GM23248 (cell line): Measurements from ENCODE around the gene MOAP1. TPM values are rescaled to one million over a fixed set of nuclear protein-coding genes. Genes with fewer than 3 reads are reported as not detected.
"Not testable (repeated sequence)": the region's sequence is repeated elsewhere in the genome, so short reads cannot be mapped to it uniquely, and the experiment has no call there.

Source experiments
- DNase-seq: peaks from one replicate; pipeline ENCODE4 v3.0.0-alpha.2; 2015
- H2AFZ ChIP-seq: fragments of 200-600 bp; sonication (generic); 2 replicates; pipeline ENCODE4 v1.6.1; 2016; ENCODE audit warnings: antibody characterized with exemption
- H3F3A ChIP-seq: fragments of 200-600 bp; sonication (generic); 2 replicates; pipeline ENCODE4 v1.6.1; 2016; ENCODE audit warnings: mild to moderate bottlenecking, antibody characterized with exemption, mixed run types; ENCODE audit not compliant: insufficient read depth
- H3K27ac ChIP-seq: fragments of 200-600 bp; sonication (generic); 2 replicates; pipeline ENCODE4 v1.5.1; 2016; ENCODE audit warnings: mild to moderate bottlenecking
- H3K27me3 ChIP-seq: fragments of 200-600 bp; sonication (generic); replicated peaks from 2 replicates; pipeline ENCODE4 v1.6.1; 2016; ENCODE audit warnings: mild to moderate bottlenecking; ENCODE audit not compliant: insufficient read depth
- H3K36me3 ChIP-seq: fragments of 200-600 bp; sonication (generic); 2 replicates; pipeline ENCODE4 v1.6.1; 2016; ENCODE audit warnings: low read depth, mild to moderate bottlenecking
- H3K4me1 ChIP-seq: fragments of 200-600 bp; sonication (generic); 2 replicates; pipeline ENCODE4 v1.6.1; 2016; ENCODE audit warnings: mild to moderate bottlenecking; ENCODE audit not compliant: insufficient read depth
- H3K4me2 ChIP-seq: fragments of 200-600 bp; sonication (generic); one replicate; pipeline ENCODE4 v1.6.1; 2016; ENCODE audit warnings: mild to moderate bottlenecking; ENCODE audit not compliant: unreplicated experiment
- H3K4me3 ChIP-seq: fragments of 200-600 bp; sonication (generic); 2 replicates; pipeline ENCODE4 v1.5.1; 2016; ENCODE audit warnings: mild to moderate bottlenecking
- H3K79me2 ChIP-seq: fragments of 200-600 bp; sonication (generic); 2 replicates; pipeline ENCODE4 v1.6.1; 2016; ENCODE audit warnings: mild to moderate bottlenecking; ENCODE audit not compliant: insufficient read depth
- H3K9ac ChIP-seq: fragments of 200-600 bp; sonication (generic); 2 replicates; pipeline ENCODE4 v1.6.1; 2016; ENCODE audit warnings: mild to moderate bottlenecking
- H3K9me2 ChIP-seq: fragments of 200-600 bp; sonication (generic); 2 replicates; pipeline ENCODE4 v1.6.1; 2016; ENCODE audit warnings: mixed run types, mild to moderate bottlenecking, moderate library complexity; ENCODE audit not compliant: insufficient read depth
- H3K9me3 ChIP-seq: fragments of 200-600 bp; sonication (generic); one replicate; pipeline ENCODE4 v1.6.1; 2017; ENCODE audit warnings: low read depth
- H4K20me1 ChIP-seq: fragments of 200-600 bp; sonication (generic); 2 replicates; pipeline ENCODE4 v1.6.0; 2016; ENCODE audit not compliant: insufficient read depth
- EZH2 ChIP-seq: fragments of 200-600 bp; sonication (generic); IDR thresholded peaks from 2 replicates; pipeline ENCODE4 v1.6.1; 2018; ENCODE audit warnings: antibody characterized with exemption, mild to moderate bottlenecking; ENCODE audit not compliant: insufficient read depth, poor library complexity, severe bottlenecking
- EZH2phosphoT487 ChIP-seq: fragments of 200-600 bp; sonication (generic); IDR thresholded peaks from 2 replicates; pipeline ENCODE4 v1.6.1; 2018; ENCODE audit warnings: antibody characterized with exemption, moderate library complexity, mild to moderate bottlenecking, low read depth; ENCODE audit not compliant: insufficient read depth
- WGBS, 2 experiments: methylation state at CpG; one replicate each; pipeline ENCODE4 v1.1.6; 2015 to 2017; ENCODE audit warnings: low lambda C conversion rate in 2 of 2, low coverage in 1 of 2; ENCODE audit errors: missing lambda C conversion rate in 2 of 2; 5-methylcytosine and 5-hydroxymethylcytosine counted together
- in situ Hi-C: fragments of 300-500 bp; cut with MboI; formaldehyde crosslinking; loops from 2 replicates; pipeline ENCODE4 v1.15.0; 2020
- polyA plus RNA-seq: library from polyadenylated mRNA; unstranded; fragments of >200 nt; fragmentation: Nextera tagmentation; extraction: Ambion mirVana; gene quantifications from 2 replicates; pipeline ENCODE4 v1.2.1, GENCODE V29; 2016
- total RNA-seq: library from RNA; depleted of rRNA; stranded (reverse); fragments of >200 nt; shearing (Covaris generic); gene quantifications from 2 replicates; pipeline ENCODE4 v1.2.3, GENCODE V29; 2014

MOAP1 gene
- total and polyA plus RNA-seq, 2 experiments from 2014 or later: 9.8 to 18.3 TPM

DNA sequence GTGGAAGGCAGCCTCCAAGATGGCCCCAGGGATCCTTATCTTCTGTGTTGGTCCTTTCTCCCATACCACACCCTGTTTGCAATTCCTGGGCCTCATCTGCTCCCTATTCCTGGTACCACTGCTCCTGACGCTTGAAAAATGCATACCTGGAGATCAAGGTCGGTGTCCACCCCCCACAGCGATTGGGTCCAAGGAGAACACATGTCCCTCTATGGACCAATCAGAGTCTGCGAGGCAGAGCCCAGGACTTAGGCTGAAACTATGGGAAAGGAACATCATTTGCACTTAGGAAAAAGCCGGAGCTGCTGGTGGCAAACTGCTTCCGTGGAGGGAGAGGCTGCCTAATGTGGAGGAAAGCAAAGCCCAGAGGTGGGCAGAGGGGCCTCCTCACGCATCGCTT lies 35.7 kb downstream of the MOAP1 start:
- no peak overlapping the region for H3K9ac ChIP-seq
- H3K4me1 ChIP-seq: no peaks in the 10 kb centered on the region
- H3K79me2 ChIP-seq: no peaks in the 10 kb centered on the region
- TF ChIP-seq EZH2phosphoT487 (no peak), EZH2 (no peak)
- H3K9me3 ChIP-seq: no peaks in the 10 kb centered on the region
- H4K20me1 ChIP-seq: no peaks in the 10 kb centered on the region
- WGBS, 2 experiments: 72 to 80% methylated on average over 8 of the region's 8 CpGs
- H3F3A ChIP-seq: no peaks in the 10 kb centered on the region
- no peaks in the 10 kb centered on the region for H3K27me3 ChIP-seq
- in situ Hi-C loops: no loop called here
- H3K4me2 ChIP-seq: no peak overlapping the region
- H3K36me3 ChIP-seq: no peaks in the 10 kb centered on the region
- no peak overlapping the region for H2AFZ ChIP-seq
- H3K4me3 ChIP-seq: no peak overlapping the region
- no peaks in the 10 kb centered on the region for H3K9me2 ChIP-seq
- no peak for DNase-seq
- H3K27ac ChIP-seq: no peak overlapping the region

DNA sequence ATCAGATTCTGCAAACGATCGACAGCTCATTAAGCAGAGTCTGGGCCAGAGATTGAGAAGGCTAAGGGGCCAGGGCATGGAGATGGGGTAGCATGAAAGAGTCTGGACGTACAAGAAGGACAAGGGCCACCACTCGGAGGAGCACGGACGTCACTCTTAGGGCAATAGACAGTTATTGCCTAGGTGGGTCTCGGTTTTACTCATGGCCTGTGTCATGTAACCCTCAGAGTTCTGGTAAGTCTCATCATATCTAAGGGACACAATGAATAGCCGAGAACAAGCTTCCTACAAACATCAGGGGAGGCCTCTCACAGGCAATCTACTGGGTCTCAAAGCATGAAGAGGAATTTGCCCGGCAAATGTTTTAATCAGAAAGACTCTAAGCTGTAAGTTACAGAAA lies 38.6 kb downstream of the MOAP1 start:
- Histone ChIP-seq H3K27ac (no peak overlapping the region), H3K79me2 (no peaks in the 10 kb centered on the region), H3K9me2 (no peaks in the 10 kb centered on the region), H3K9me3 (no peaks in the 10 kb centered on the region), H3F3A (no peaks in the 10 kb centered on the region), H3K9ac (no peak overlapping the region), H4K20me1 (no peaks in the 10 kb centered on the region), H3K4me1 (no peaks in the 10 kb centered on the region), H3K36me3 (no peaks in the 10 kb centered on the region), H3K4me2 (no peak overlapping the region), H2AFZ (no peak overlapping the region), H3K4me3 (no peak overlapping the region), H3K27me3 (no peaks in the 10 kb centered on the region)
- in situ Hi-C loops: no loop called here
- 68 to 69% methylated on average over 9 of the region's 9 CpGs for WGBS, 2 experiments
- DNase-seq: no peak
- no peak for TF ChIP-seq EZH2phosphoT487
- no peak for TF ChIP-seq EZH2

DNA sequence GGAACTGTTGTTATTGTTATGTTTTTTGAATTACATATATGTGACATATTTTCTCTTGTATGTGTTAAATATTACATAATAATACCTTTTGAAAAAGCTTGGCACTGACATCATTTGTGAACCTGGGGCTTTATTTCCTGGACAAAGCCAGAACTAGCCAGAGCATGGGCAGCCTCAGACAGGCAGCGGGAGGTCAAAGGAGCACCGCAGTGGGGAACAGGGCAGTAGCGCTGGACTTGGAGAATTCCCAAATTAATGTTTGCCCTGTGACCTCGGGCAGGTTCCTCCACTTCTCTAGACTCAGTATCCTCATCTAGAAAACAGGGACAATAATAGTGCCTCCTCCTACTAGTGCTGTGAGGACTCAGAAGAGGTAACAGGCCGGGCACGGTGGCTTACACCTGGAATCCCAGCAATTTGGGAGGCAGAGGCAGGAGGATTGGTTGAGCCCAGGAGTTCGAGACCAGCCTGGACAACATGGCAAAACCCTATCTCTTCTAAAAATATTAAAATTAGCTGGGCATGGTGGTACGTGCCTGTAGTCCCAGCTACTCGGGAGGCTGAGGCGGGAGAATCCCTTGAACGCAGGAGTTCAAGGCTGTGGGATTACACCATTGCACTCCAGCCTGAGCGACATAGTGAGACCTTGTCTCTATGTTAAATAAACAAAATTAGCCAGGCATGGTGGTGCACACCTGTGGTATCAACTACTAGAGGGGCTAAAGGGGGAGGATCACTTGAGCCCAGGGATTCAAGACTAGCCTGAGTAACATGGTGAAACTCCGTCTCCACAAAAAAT lies 41.6 kb downstream of the MOAP1 start:
- in situ Hi-C loops: no loop called here
- H3K9me2 ChIP-seq: no peaks in the 10 kb centered on the region
- no peak overlapping the region for H3K9ac ChIP-seq
- H3K9me3 ChIP-seq: no peaks in the 10 kb centered on the region
- no peaks in the 10 kb centered on the region for H3F3A ChIP-seq
- no peak for DNase-seq
- no peaks in the 10 kb centered on the region for H3K79me2 ChIP-seq
- no peak overlapping the region for H3K4me2 ChIP-seq
- no peaks in the 10 kb centered on the region for H4K20me1 ChIP-seq
- H3K27me3 ChIP-seq: no peaks in the 10 kb centered on the region
- TF ChIP-seq EZH2phosphoT487 (no peak), EZH2 (no peak)
- H3K27ac ChIP-seq: no peak overlapping the region
- H3K36me3 ChIP-seq: no peaks in the 10 kb centered on the region
- H3K4me3 ChIP-seq: no peak overlapping the region
- 69 to 73% methylated on average over 12 to 13 of the region's 13 CpGs for WGBS, 2 experiments
- no peaks in the 10 kb centered on the region for H3K4me1 ChIP-seq
- no peak overlapping the region for H2AFZ ChIP-seq

DNA sequence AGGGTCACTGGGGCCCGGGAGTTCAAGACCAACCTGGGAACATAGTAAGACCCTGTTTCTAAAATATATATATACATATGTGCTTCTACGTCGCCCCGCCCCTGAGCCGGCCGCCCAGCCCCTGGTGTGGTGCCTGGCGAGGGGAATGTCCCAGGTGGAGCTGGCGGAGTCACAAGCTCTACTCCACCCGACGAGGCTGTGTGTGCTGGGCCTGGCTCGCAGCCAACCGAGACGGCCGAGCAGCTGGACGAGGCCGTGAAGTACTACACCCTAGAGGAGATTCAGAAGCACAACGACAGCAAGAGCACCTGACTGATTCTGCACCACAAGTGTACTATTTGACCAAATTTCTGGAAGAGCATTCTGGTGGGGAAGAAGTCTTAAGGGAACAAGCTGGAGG lies 46.8 kb downstream of the MOAP1 start:
- Histone ChIP-seq H3K4me3 (no peak overlapping the region), H3K4me2 (no peak overlapping the region), H2AFZ (no peak overlapping the region), H3F3A (peaks cover 2% of the 10 kb centered on the region; the same call in 1 of the 2 replicates), H3K9ac (no peak overlapping the region), H3K9me2 (no peaks in the 10 kb centered on the region), H3K9me3 (no peaks in the 10 kb centered on the region), H3K27ac (no peak overlapping the region), H3K36me3 (no peaks in the 10 kb centered on the region), H4K20me1 (no peaks in the 10 kb centered on the region), H3K4me1 (no peaks in the 10 kb centered on the region), H3K79me2 (no peaks in the 10 kb centered on the region), H3K27me3 (no peaks in the 10 kb centered on the region)
- DNase-seq: peak; percentile 38
- WGBS, 2 experiments: 16 to 37% methylated on average over 11 to 17 of the region's 17 CpGs
- TF ChIP-seq EZH2phosphoT487: no peak
- TF ChIP-seq EZH2: no peak
- in situ Hi-C loops: loop anchor here (10.0 kb wide), 1 partner anchor 183 kb away; no protein-coding TSS in a partner anchor

DNA sequence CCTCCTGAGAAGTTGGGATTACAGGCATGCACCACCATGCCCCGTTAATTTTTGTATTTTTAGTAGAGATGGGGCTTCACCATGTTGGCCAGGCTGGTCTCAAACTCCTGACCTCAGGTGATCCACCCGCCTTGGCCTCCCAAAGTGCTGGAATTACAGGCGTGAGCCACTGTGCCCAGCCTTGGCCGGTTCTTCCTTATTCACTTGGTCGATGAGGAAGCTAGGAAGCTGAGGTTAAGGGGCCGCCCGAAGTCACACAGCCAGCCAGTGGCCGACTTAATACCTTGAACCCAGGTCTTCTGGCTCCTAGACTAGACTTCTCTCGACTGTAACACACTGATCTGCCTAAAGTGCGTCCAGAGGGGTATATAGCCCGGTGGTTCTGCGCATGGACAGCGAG lies 48.2 kb downstream of the MOAP1 start:
- not testable (repeated sequence) for H2AFZ ChIP-seq, H4K20me1 ChIP-seq, H3K9ac ChIP-seq, DNase-seq, H3K9me3 ChIP-seq, H3K27ac ChIP-seq, H3K79me2 ChIP-seq, H3K4me1 ChIP-seq, H3K27me3 ChIP-seq, H3K4me3 ChIP-seq, H3K36me3 ChIP-seq, H3F3A ChIP-seq, H3K9me2 ChIP-seq, H3K4me2 ChIP-seq
- 80 to 84% methylated on average over 13 of the region's 13 CpGs for WGBS, 2 experiments
- in situ Hi-C loops: loop anchor here (10.0 kb wide), 1 partner anchor 182 kb away; no protein-coding TSS in a partner anchor
